HG03025 (cell line): Measurements from ENCODE around the gene ASTL.
"Not testable (repeated sequence)": the region's sequence is repeated elsewhere in the genome, so short reads cannot be mapped to it uniquely, and the experiment has no call there.

Experiments
- ATAC-seq: cut with Tn5 transposase; IDR thresholded peaks from one replicate; pipeline ENCODE4 v1.9.1; 2021; ENCODE audit warnings: mild to moderate bottlenecking, moderate library complexity; ENCODE audit not compliant: unreplicated experiment, low FRiP score

ASTL gene

GRCh38 chr2:96160366-96160765 lies 22.1 kb upstream of the ASTL start:
- ATAC-seq = not testable (repeated sequence)

GRCh38 chr2:96159084-96159830 lies 21.0 kb upstream of the ASTL start:
- ATAC-seq = no peak

- no peak for ATAC-seq
Observed at GRCh38 chr2:96158554-96158940, 20.2 kb upstream of the ASTL start.

- ATAC-seq = peak; percentile 42
Observed at GRCh38 chr2:96157649-96158553, 19.6 kb upstream of the ASTL start.

- ATAC-seq = peak; percentile 17
Observed at GRCh38 chr2:96156926-96157648, 18.8 kb upstream of the ASTL start.

- ATAC-seq = no peak
Observed at GRCh38 chr2:96156011-96156820, 17.9 kb upstream of the ASTL start.

GRCh38 chr2:96154506-96155380 lies 16.4 kb upstream of the ASTL start:
- ATAC-seq = no peak

GRCh38 chr2:96153991-96154431 lies 15.7 kb upstream of the ASTL start:
- ATAC-seq = no peak

- no peak for ATAC-seq
Observed at GRCh38 chr2:96153291-96153713, 15.0 kb upstream of the ASTL start.

- ATAC-seq = no peak
Observed at GRCh38 chr2:96152304-96153161, 14.2 kb upstream of the ASTL start.

- no peak for ATAC-seq
Observed at GRCh38 chr2:96151595-96152303, 13.4 kb upstream of the ASTL start.

GRCh38 chr2:96150791-96151594 lies 12.7 kb upstream of the ASTL start:
- no peak for ATAC-seq

- no peak for ATAC-seq
Observed at GRCh38 chr2:96150007-96150640, 11.8 kb upstream of the ASTL start.

- ATAC-seq = no peak
Observed at GRCh38 chr2:96148410-96149217, 10.3 kb upstream of the ASTL start.

GRCh38 chr2:96147593-96148201 lies 9.4 kb upstream of the ASTL start:
- no peak for ATAC-seq
